ENCODE measurements around the gene STUB1. TPM values are rescaled to one million over a fixed set of nuclear protein-coding genes. Genes with fewer than 3 reads are reported as not detected.
A peak's percentile ranks its signal among the peaks of the same experiment; 100 is the strongest.

The STUB1 gene
- total RNA-seq, 1 experiment from 2014 or later, result 102 TPM

GRCh38 chr16:726188-726437, 45.9 kb downstream of the STUB1 start:
- no peak overlapping the region for H3K56ac ChIP-seq (ENCODE audit: insufficient read length, low read depth, low read length)
- no peak for DNase-seq
- no peak overlapping the region for H2BK20ac ChIP-seq (ENCODE audit: low read depth, low read length, poor library complexity, severe bottlenecking)
- Mint-ChIP-seq H3K36me3 (ENCODE audit: insufficient read depth in 1 of 3, low read depth in 3 of 3) (peaks cover 0 to 5% (median 3%) of the 10 kb centered on the region in 3 experiments; a peak in 1 of 7 replicates), H3K4me1 (no peaks in the 10 kb centered on the region), H3K27me3 (ENCODE audit: low read depth) (peaks cover 14% of the 10 kb centered on the region), H3K27ac (no peak overlapping the region), H3K4me3 (peak overlapping the region; percentile 56 to 80; a peak in 3 of 5 replicates), H3K9me3 (no peaks in the 10 kb centered on the region)
- H3K18ac ChIP-seq (ENCODE audit: insufficient read length, low read depth, low read length), result no peak overlapping the region
- H3K9me3 ChIP-seq (ENCODE audit: control insufficient read depth, low read depth, low read length), result no peaks in the 10 kb centered on the region
- no peaks in the 10 kb centered on the region for H3K79me1 ChIP-seq (ENCODE audit: insufficient read depth, low read depth, low read length, poor library complexity, severe bottlenecking)
- no peak overlapping the region for H3K14ac ChIP-seq (ENCODE audit: insufficient read depth, low read length)
- no peaks in the 10 kb centered on the region for H3K79me2 ChIP-seq (ENCODE audit: insufficient read depth, low read length)
- no peak overlapping the region for H2BK5ac ChIP-seq (ENCODE audit: insufficient read length, low read length)
- H4K91ac ChIP-seq (ENCODE audit: insufficient read length, low read depth, low read length), result no peak overlapping the region
- H3K27me3 ChIP-seq (ENCODE audit: insufficient read depth, low read length), result no peaks in the 10 kb centered on the region
- peak overlapping the region; percentile 10 for H3K4me2 ChIP-seq (ENCODE audit: insufficient read depth, insufficient read length, low read length)
- TF ChIP-seq CTCF (conservative IDR thresholded peaks at IDR 0.05), result no peak
- no peaks in the 10 kb centered on the region for H4K20me1 ChIP-seq (ENCODE audit: control insufficient read depth, insufficient read depth, insufficient read length)
- no peak overlapping the region for H2AFZ ChIP-seq (ENCODE audit: low read length)
- H2BK15ac ChIP-seq (ENCODE audit: low read depth, low read length), result no peak overlapping the region
- H3K4ac ChIP-seq (ENCODE audit: low read depth, low read length), result no peak overlapping the region
- no peak overlapping the region for H3K27ac ChIP-seq (ENCODE audit: insufficient read length, low read depth, low read length)
- no peak overlapping the region for H2BK12ac ChIP-seq (ENCODE audit: insufficient read length, low read depth, low read length)
- H3K4me1 ChIP-seq (ENCODE audit: insufficient read depth, low read length), result no peaks in the 10 kb centered on the region
- H3K9ac ChIP-seq (ENCODE audit: extremely low read depth, insufficient read length, low read length), result no peak overlapping the region
- WGBS (ENCODE audit: extremely low coverage, insufficient read length, low lambda C conversion rate), result no CpG with 5 or more reads among the region's 9 CpGs
- no peak overlapping the region for H4K8ac ChIP-seq (replicated peaks; ENCODE audit: insufficient read length, low read depth, low read length)
- H4K5ac ChIP-seq (ENCODE audit: insufficient read length, low read depth, low read length), result no peak overlapping the region
- no peak overlapping the region for H3T11ph ChIP-seq (ENCODE audit: low read length)
- peaks cover 11% of the 10 kb centered on the region for H3K23me2 ChIP-seq (ENCODE audit: insufficient read length, low read depth, low read length, poor library complexity, severe bottlenecking)
- H2BK120ac ChIP-seq (ENCODE audit: low read depth, low read length, poor library complexity, severe bottlenecking), result no peak overlapping the region
- H2AK5ac ChIP-seq (ENCODE audit: insufficient read length, low read length), result no peak overlapping the region
- H3K23ac ChIP-seq (ENCODE audit: insufficient read length, low read depth, low read length), result no peak overlapping the region

Measured in H9 (cell line).